LoVo (cell line): ENCODE measurements around the gene POF1B.
"Not testable (repeated sequence)": the region's sequence is repeated elsewhere in the genome, so short reads cannot be mapped to it uniquely, and the experiment has no call there.

Source experiments
- DNase-seq: peaks from one replicate; pipeline ENCODE4 v3.0.0-alpha.2; 2016; ENCODE audit warnings: low spot score

The POF1B gene, protein sequence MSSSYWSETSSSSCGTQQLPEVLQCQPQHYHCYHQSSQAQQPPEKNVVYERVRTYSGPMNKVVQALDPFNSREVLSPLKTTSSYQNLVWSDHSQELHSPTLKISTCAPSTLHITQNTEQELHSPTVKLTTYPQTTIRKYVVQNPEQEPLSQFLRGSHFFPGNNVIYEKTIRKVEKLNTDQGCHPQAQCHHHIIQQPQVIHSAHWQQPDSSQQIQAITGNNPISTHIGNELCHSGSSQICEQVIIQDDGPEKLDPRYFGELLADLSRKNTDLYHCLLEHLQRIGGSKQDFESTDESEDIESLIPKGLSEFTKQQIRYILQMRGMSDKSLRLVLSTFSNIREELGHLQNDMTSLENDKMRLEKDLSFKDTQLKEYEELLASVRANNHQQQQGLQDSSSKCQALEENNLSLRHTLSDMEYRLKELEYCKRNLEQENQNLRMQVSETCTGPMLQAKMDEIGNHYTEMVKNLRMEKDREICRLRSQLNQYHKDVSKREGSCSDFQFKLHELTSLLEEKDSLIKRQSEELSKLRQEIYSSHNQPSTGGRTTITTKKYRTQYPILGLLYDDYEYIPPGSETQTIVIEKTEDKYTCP

GRCh38 chrX:85379174-85379907, at the start of gene POF1B:
POF1B (minus strand) TSS chrX:85379665; CDS start chrX:85379454, 211 bp downstream.
- DNase-seq = peak; percentile 59

DNA sequence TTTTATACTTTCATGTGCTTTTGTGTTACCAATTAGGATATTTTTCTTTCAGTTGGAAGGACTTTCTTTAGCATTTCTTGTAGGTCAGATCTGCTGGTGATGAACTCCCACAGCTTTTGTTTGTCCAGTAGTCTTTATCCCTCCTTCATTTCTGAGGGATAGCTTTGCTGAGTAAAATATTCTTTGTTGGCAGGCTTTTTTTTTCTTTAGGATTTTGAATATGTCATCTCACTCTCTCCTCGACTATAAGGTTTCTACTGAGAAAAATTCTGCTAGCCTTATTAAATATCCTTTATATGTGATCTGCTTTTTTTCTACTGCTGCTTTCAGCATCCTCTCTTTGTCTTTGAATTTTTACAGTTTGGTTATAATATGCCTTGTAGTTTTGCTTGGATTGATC, 49.6 kb upstream of the POF1B start:
- no peak for DNase-seq

- DNase-seq = no peak
Observed at GRCh38 chrX:85419293-85419692, 39.8 kb upstream of the POF1B start.

- no peak for DNase-seq
Observed at GRCh38 chrX:85391878-85392238, 12.4 kb upstream of the POF1B start.

DNA sequence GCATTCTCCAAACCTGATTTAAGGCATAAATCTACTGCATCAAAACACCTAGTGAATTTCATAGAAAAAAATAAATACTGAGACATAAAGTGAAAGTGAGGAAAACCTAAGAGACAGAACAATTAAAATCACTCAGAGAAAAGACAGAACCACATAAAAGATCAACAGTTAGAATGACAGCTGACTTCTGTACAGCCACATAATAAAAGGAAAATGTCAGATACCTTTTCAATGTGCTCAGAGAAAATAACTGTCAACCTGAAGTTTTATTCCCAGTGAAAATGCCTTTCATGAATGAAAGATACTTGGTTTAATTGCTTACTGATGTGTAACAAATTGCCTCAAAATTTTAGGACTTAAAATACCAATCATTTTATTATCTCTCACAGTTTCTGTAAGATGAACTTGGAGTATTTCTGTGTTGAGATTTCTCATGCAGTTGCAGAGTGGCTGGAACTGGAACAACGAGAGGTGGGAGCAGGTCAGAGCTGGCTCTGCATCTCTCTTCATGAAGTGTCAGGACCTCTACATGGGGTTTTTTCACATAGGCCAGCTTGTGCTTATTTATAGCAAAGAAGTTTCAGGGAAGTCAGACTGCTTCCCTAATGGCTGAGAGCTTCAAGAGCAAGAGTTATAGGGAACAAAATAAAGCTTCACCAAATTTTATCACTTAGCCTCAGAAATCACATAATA, 11.9 kb upstream of the POF1B start:
- DNase-seq = no peak

- no peak for DNase-seq
Observed at GRCh38 chrX:85381602-85382001, 2.1 kb upstream of the POF1B start.

DNA sequence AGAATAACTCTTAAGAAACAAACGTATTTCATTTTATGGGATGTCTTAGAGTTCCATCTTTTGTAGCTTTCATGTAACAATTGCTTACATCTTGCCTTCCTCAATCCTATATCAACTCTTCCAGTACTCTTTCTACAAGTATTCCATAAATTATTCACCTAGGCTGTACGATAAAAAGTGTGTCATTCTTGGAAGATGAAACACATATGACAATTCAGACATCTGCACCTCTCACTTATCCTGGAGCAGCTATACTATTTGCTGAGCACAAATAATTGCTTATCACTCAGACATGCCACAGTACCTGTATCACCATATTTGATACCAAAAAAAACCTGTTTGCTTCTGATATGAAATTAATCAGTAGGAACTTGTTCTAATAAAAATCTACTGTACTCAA, 1.0 kb downstream of the POF1B start:
- DNase-seq = no peak

- DNase-seq = peak; percentile 46
Observed at GRCh38 chrX:85375333-85375738, 4.1 kb downstream of the POF1B start.

DNA sequence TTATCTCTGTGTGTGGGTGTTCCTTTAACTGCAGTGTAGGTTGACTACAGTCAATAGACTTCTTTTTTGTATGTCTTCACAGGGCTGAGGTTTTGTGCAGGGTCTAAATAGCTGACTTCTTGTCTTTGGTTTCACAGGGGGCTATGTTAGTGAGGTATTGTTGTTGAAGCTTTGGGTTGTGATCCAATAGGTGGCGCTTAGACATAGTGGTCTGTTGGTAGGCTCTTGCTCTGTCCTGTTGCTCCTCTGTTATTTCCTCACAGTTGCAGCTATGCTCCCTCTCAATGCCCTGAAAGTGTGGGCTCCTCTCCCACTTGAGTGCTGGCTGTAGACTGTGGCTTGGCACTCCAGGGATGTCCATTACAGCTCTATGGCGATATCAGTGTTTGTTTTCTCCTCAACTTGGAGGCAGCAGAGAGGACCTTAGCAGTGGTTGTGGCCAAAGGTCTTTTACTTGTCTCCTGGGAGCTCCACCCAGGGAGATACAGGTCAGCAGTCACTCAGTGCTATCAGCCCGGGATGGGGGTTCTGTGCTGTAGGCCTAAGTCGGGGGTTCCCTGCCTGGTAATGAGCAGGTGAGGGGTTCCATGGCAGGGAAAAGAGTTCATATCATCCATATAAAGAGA, 14.0 kb downstream of the POF1B start:
- no peak for DNase-seq

DNA sequence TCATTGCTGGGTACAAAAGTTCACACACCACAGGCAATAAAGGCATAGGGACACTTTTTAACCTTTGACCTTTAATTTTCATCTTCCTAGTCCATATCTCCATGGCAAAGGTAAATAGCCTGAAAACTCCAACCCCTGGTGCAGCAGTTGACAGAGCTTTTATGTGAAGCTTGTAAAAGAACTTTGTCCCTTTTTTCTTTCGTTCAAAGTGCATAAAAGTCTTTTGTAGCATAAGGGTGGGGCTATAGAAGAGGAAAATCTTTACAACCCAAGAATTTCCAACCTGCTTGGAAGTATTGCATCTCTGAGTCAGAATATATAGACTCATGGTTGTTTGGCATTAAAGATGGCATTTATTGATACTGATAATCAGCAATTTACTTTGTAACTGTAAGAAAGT, 20.4 kb downstream of the POF1B start:
- DNase-seq = peak; percentile 53

DNA sequence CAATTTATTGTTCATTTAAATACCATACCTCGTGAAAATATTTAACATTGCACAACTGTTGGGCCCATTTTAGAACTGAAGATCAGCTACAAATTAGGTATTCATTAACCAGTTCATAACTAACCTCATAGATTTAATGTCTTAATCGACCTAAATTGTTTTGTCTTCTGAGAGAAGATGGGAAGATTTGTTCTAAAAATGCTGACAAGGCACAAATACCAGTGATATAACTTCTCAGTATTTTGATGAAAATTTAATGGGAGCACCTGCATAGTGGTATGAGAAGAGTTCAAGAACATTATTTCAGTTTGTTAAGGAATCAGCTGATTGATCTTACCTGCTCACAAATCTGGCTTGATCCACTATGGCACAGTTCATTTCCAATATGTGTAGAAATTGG, 33.9 kb downstream of the POF1B start:
- no peak for DNase-seq

GRCh38 chrX:85327060-85327333, 52.5 kb downstream of the POF1B start:
- DNase-seq = no peak

DNA sequence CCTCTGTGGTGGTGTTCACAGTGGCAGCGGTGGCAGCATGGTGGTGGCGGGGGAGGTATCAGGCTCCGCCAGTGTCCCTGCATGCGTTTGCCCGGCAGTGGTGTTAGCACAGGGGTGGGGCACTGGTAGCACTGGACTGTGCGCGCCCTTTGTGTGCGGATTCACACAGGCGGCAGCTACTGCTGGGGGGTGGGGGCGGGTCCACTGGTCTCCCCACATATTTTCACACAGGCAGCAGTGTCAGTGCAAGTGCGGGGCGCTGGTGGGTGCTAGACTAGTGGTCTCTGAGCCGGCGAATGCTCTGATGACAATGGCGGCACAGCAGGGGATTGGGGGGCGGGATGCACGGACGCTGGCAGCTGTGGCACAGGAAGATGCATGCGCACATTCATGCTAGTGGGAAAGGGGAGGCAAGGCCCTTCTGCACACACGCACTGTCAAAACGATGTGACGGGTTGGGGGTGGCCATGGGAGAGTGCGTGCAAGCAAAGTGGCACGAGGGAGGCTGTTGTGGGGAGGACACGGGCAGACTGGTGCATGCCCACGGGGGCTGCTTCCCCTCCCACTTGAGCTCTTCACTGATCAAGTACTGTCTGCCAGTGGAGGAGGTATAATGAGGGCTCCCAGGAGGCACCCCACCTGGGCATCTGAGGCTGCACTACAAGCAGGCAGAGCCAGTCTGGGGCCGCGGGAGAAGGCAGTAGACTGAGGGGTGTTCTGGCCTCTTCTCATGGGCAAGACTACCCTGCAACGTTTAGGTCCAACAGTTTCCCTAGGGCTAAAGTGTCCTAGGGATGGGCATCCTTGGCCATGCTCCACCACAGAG, 53.0 kb downstream of the POF1B start:
- DNase-seq = no peak

- DNase-seq = not testable (repeated sequence)
Observed at GRCh38 chrX:85311348-85311747, 68.1 kb downstream of the POF1B start.

- no peak for DNase-seq
Observed at GRCh38 chrX:85309717-85310116, 69.7 kb downstream of the POF1B start.

DNA sequence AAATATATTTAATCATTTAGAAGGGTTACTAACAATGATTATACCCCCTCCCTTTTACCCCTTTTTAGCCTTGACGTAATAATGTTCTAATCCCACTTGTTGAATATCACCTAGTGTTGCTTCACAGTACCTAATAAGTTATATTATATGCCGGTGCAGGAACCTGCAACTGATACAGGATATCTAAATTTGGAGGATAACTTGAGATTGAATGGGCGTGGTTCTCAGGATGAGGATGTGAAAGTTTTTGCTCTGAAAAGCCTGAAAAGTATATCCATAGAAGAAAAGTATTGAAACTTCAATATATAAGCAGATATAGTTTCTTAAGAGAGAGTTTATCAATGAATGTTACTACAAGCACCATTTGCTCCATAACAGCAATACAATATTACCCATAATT, 75.9 kb downstream of the POF1B start:
- DNase-seq = no peak

DNA sequence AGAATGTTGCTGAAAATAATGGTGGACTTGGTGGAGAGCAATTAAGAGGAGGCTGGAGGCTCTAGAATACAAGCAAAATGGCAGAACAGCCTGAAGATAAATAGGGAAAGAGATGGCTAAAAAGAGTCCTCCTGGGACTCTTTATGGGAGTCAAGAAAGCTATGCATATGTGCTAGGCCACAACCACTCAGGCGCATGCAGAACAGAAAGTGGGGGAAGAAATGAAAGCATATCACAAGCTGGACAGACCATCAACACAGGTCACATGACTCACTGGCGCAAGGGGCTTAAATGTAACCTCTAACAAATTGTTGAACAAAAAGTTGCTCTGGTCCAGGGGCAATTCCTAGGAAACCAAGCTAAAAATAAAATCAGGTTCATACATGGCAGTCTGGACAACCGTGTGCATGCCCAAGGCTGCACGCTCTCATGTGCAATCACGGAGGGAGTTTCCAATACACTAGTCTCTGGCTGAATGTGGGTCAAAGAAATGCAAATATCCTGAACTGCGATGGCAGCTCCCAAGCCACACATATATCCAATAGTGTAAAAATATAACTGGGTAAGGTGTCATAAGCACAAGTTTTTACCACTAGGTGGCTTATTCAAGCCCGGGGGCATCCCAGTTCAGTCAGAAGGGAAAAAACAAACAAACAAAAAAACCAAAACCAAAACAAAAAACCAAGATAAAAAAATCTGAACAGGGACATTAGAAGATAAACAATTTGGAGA, 90.3 kb downstream of the POF1B start:
- no peak for DNase-seq

- not testable (repeated sequence) for DNase-seq
Observed at GRCh38 chrX:85285286-85285685, 94.2 kb downstream of the POF1B start.

DNA sequence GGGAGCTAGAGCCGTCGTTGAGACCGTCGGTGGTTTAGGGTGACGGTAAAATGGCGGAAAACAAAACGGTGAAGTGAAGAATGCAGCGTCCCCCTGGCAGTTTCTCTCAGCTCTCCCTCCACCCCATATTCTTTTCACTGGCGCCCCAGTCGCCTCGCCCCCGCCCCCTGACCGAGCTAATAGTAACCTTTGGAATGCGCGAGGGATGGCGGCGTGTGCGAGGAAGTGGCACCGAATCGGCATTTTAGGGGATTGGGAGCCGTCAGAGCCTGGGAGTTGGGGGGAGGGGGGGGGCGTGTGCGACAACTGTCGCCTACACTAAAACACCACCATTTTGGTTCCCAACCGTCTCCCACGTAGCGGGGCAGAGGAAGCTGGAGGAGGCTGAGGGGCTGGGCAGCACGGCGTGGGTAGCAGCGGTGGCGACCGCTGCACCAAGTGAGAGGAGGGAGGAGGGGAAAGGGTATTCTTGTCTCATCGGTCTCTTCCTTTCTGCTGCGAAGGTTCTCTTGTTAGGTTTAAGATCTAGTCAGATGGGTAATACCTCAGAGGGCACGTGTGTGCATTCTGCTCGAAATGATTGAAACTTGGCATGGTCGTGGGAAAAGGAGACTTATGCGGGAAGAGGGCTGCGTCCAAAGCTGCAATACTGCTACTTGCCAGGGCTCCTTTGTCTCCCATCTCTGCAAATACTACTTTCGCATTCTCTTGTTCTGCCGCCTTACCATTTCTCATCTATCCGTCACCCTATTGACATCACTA, 134.8 kb downstream of the POF1B start:
- DNase-seq = peak; percentile 3
